Activated effector memory CD4-positive, alpha-beta T cell treated with anti-CD3 and anti-CD28 coated beads, Interleukin-2, amount 50 U/mL, for 16 hours (primary cell): ENCODE results near the gene HEXB.

ENCODE experiments used
- DNase-seq: peaks from one replicate; pipeline ENCODE4 v3.0.0-alpha.2; 2020

The HEXB gene

DNA sequence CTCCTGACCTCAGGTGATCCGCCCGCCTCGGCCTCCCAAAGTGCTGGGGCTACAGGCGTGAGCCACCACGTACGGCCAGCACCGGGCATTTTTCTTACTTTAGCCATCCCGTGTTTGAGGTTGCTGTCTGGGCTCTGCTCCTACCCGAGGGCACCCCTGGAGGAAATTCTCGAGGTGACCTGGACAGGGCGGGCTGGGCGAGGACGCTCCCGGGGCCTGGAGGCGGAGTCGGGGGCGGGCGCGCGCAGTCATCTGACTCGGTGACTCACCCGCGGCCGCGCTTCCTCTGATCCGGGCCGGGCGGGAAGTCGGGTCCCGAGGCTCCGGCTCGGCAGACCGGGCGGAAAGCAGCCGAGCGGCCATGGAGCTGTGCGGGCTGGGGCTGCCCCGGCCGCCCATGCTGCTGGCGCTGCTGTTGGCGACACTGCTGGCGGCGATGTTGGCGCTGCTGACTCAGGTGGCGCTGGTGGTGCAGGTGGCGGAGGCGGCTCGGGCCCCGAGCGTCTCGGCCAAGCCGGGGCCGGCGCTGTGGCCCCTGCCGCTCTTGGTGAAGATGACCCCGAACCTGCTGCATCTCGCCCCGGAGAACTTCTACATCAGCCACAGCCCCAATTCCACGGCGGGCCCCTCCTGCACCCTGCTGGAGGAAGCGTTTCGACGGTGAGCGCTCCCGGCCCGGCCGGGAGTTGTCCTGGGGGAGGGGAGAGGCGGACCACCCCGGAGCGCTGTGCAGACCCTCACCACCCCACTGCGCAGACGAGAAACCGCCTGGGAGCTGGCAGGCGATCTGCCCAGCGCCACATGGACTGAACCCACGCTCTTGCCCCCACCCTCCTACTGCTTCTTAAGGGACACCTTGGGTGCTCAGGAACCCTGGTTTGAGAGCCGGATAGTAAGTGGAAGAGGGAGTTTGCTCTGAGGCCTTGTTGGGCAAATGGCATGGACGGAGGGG is at the start of gene HEXB:
TSS of gene HEXB (plus strand) at position 334 of the 952 bp plus-strand sequence. CDS start at position 362, 28 bp downstream.
- peak; percentile 94 for DNase-seq

DNA sequence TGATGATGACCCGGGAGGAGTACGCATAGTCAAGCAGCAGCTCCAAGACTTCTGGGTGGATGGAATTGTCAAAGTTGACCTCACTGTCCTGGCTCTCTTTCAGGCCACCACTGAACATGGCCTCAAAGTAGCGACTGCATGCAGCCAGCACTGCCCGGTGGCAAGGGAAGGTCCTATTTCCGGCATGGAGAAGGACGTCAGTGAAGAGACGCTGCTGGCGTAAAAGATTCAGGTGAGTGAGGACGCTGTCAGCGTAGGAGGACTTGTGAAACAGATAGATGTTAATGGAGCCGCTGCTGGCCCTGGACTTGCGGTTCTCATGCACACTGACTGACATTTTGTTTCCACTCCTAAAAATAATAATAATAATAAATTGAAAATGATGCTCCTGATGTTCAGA is 48.9 kb upstream of the HEXB start:
- no peak for DNase-seq

DNA sequence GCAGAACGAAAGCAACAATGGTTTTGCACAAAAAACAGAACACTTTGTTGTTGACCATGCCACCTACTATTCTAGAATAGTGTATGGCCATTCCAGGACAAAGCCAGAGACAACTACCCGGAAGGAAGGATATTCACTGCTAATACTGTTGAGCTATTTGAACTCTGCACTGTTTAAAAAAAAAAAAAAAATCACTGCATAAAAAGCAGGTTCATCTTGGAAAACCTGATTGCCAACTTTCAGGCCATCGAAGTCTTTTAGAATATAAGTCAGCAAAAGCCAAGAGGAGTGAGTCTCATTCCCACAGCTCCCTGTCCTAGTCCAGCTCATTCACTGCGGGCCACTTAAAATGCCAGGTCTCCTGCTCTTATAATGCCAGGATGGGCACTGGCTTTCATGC is 48.5 kb upstream of the HEXB start:
- no peak for DNase-seq

DNA sequence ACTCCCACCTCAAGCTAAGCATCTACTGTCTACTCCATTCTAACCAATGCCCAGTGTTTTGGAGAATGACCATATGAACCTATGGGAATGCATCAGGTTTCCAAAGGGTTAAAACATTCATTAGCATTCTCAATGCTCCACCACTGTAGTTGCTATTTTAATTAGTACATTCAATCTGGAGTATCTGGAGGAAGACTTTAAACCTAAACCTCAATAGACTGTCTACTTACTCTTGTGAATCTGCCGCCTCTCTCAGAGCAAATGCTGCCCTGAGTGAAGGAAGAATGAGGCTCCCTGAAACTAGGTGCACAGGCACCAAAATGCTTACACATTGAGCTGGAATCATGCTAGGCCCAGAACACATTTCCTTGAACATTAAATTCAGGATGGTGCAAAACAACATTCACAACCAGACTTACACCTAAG is 46.5 kb upstream of the HEXB start:
- DNase-seq = no peak

DNA sequence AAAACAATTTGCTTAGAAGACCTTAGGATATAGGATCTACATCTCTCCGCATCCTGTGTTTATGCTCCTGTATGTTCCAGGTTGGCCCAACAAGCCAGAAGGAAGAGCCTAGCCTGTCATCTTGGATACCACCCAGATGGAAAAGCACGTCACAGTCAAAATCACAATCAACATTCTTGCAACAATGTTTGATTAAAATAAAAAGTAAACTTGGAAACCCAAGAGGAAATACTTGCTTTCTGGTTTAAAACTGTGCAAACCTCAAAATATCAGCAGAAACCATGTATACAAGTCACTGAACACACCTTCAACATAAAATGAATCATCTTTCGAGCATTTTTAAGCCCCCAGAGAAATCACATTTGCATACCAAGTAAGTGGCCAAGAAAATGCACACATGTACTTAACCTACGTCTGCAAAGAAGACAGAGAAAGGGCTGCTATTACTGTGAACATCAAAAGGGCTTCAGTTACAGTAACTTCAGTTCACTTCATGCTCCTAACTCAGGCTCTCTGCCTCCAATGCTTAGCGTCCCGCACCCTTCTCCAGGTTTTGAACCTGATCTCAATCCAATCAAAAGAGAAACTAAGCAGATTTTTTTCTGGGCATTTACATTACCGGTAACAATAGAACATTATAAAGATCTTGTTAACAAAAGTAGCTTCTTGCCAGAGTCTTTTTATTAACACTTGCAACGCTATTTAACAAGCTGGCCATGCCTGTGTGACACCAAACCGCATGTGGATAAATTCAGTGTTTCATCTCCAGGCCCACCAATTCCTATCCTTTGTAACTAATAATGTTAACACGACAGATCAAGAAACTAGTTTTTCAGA is 45.8 kb upstream of the HEXB start:
- no peak for DNase-seq

DNA sequence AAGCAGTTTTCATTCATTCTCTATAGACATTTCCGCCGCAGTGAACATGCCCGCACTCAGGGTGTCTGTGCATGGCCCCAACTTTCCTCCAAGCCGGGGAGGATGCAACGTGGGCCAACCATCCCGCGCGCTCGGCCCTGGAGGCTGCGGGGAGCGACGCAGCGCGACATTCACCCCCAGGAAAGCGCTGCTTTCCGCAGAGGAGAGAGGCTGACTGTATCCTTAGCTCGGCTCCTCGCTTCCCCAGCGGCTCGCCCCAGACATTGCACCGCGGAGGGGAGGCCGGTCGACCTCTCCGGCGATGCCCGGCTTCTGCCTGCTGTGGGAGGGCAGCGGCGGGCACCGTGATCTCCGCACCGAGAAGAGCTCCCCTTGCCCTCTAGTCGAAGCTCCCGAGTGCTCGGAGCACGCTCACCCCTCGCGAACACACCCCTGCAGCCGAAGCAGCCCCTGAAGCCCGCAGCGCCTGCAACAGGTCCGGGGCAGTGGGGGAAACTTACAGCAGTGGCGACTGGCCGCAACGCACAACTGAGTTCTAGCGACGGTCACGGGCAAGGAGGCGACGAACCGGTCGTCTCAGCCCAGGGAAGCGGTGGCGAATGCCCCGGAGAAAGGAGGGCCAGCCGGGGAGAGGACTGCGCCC is 45.1 kb upstream of the HEXB start:
- DNase-seq = peak; percentile 72

DNA sequence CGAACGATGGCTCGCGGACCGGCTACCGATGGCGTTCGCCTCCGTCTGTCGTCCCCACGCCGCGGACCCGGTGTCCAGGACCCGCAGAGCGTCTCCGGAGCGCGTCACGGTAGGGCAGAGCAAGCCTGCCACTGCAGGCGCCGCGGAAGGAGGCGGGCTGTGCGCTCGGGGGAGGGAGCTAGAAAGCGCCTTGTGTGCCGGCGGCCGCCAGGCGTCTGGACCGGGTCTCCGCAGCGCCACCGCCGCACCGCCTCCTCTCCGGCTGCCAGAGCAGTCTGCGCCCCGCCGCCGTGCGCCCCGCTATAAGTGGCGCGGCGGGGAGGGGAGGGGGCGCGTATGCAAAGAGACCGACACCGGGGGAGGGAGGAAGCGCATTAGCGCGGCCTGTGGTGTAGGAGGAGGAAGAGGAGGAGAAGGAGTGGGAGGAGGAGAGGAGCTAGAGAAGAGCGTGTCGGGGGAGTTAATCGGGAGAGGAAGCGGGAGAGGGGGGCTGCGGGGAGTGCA is 44.5 kb upstream of the HEXB start, which contains the start of gene ENC1:
TSS of gene ENC1 (minus strand) at position 279 of the 504 bp plus-strand sequence. CDS start 4,243 bp downstream, outside the sequence.
- DNase-seq = peak; percentile 89

DNA sequence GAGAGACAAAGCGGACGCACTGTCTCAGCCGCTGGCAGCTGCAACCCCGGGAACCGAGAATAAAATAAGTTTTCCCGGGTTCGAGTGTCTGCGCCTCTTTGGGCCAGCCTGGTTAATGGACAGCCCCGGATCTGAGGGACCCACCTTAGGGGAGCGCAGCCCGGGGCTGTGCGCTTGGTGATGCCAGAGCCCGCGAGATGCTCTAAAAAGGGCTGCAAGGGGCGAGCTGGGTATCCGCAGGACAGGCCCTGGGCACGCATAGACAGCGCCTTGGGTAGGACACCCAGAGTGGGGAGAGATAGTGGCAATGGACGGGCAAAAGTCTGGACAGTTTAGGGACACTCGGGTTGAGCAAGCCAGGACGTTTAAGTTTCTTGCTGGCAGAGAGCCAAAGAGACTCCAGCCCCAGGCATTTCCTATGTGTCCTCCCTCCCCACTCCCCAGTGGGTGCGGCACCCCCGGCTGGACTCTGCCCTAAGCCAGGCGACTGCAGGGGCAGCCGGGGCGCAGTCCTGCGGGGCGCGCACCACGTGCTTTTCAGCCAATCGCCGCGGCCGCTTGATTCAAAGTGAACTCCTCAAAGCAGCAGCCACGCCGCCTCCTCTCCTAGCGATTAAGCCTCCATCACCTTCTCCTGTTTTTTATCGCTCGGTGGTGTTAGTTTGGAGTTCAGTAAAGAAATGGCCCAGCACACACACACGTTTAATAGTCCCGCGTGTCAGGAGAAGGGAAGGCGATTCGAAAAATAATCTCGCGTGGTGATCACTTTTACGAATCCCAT is 43.9 kb upstream of the HEXB start:
- peak; percentile 70 for DNase-seq

DNA sequence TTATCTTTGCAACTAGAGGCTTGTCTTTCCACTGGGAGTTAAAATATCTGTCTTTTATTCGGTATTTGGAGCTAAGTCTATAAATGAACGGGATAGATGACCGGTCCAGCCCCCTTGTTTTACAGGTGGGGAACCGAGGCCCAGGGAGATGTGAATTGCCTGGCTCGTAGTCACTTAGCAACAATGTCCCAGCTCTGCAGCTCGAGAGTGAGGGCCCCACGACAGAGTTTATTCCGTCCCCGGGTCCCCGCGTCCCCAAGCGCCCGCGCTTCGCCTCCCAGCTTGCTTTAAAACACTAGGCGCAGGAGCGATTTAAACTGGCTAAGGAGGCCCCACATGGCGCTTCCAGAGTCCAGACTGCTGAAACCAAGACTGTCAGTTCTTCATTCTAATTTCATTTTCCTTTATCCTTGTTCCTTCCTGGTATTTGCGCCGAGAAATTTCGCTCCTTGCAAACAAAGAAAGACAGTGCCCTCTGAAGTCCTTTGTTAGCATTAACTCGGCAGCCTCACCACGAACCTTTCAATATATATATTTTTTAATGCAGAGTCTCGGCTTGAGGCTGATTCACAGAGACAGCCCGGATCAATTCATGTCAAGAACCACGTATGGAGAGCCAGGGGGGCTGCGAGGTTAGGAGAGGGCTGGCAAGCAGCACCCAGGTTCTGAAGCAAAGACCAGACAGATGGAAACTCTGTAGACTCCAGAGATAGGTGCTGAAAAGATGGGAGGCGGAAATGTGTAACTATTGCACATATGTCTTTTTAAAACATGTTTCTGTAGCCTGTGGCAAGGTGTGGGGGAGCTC is 43.1 kb upstream of the HEXB start:
- DNase-seq = peak; percentile 67

DNA sequence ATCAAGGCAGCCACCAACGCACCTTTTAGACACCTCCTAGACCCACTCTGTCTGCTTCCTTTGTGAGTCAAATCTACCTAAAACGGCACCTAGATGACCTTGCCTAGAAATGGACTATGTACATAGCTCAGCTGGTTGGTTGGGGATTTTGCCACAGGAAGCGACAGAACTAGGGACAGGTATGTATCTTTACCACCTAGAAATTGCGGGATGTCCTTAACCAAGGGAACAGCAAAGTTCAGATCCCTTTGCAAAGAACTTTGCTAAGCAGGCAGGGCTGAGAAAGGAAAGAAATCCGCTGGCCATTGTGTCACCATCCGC is 42.5 kb upstream of the HEXB start:
- DNase-seq = no peak

DNA sequence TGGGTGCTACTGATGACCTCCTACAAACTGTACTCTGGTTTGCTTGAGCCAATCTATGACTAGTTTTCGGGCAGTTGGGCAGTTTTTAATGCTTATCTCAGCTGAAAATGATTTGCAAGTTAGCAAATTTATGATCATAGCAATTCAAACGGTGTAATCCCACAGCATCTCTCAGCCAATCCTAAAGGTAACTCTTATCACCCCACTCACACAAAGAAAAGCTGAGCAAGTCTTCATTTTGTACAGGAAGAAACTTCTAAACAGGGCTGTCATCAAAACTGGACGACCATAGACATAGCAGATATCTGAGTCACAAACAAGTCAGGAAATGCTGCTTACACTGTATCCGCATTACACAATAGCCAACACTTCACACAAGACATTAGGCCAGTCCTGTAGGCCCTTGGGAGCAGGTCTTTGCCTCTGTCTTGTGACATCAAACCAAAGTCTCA is 41.9 kb upstream of the HEXB start:
- no peak for DNase-seq

DNA sequence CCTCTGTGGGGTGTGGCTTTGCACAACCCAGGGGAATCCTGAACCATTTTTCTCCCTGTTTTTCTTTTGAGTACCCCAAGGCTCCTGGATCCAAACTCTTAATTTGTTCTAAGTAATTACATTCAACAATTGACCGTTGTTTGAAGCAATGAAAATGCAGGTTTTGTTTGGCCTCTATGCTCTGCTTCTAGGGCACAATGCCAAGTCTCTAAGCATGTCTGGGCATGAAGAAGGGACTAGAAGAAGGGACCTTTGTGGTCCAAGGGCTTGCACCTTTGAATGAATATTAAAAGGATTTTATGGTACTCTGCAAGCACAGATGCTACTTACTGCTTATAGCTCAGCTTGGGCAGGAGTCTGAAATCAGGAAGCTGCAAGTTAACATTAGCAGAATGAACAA is 37.9 kb upstream of the HEXB start:
- DNase-seq = no peak

DNA sequence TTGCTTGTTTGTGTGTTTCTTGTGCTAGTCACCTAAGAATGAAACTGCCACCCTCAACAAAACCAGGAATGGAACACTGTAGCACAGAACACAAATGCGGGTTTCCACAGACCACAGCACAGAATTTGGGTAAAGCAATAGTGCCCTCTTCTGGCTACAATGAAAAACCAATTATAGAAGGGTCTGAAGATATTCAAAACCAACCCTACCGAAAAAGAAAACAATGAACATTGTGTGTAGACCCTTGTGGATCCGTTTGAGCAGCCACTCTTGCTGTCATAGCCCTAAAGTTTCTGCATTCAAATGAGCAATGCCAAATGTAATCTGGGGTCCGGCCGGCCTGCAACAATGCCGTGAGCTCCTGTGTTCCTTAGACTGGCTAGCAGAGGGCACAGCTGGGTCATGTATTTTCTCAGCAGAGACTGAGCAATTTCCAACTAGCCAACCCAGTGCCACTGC is 36.2 kb upstream of the HEXB start:
- DNase-seq = no peak

DNA sequence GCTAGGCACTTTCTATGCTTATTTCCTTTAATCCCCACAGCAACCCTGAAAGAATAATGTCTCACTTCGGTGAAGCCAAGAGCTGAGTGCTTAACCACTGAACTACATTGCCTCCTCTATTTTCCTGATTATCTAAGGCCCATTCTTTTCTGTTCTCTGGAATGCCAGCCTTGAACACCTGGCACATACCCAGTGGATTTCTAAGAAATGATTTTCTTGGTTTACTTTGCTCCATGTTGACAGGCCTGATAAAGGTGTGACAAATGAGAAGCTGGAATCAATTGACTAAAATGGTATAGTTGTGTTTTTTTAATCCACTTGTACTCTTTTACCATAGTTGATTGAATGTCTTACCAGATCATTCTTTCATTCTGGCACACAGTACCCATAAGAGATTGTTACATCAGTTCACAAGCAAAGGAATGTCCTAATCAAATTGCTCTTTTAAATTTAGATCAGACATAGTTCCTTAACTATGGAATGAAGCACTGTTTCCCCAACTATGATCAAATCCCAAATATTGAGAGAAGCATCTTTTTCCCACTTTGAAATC is 35.5 kb upstream of the HEXB start:
- no peak for DNase-seq

DNA sequence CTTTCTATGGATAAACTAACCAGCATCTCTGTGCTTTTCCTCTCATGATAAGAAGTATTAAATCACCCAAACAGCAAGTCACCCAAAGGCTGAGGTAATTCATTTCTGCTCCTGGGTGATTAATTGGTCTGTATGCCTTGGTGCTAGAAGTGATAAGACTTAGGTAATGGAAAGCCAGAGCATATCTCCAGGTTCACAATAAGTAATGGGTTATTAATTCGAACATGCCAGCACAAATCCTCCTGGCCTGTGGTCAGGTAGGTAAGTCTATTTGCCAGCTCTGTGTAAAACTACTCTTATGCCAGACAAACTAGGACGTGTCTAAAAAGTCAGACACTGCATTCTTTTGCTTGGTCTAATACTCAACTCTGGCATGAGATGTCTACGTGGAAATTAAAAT is 33.3 kb upstream of the HEXB start:
- no peak for DNase-seq

DNA sequence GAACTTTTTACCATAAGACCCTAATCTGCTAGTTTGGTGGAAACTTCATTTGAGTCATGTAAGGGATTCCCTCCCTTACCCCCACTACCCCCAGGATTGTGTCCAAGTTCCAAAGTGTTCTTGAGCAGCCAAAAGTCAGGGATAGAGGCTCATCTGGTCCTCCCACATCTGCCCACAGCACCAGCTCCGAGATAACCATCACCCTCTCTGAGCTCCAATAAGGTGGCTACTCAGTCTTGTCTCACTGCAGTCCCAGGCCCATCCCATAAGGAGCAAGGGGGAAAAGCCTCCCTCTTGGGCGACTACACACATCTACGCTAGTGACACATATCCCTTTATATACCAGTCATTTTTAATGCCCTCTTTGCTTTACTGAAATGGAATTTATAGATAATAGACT is 32.5 kb upstream of the HEXB start:
- no peak for DNase-seq

DNA sequence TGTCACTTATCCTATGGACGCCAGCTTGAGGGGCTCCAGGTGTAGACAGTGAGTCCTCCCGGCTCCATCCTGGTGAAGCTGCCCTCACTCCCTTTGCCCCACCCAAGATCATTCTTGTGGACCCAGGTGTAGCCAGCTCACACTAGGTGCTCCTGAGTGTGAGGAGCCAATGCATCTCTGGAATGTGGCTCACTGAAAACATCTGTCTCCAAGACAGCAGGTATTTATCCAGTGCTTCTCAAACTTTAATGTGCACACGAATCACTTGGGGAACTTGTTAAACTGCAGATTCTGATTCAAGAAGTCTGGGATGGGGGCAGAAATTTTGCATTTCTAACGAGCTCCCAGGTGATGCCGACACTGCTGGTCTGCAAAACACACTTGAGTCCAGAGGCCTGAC is 31.0 kb upstream of the HEXB start:
- DNase-seq = no peak

DNA sequence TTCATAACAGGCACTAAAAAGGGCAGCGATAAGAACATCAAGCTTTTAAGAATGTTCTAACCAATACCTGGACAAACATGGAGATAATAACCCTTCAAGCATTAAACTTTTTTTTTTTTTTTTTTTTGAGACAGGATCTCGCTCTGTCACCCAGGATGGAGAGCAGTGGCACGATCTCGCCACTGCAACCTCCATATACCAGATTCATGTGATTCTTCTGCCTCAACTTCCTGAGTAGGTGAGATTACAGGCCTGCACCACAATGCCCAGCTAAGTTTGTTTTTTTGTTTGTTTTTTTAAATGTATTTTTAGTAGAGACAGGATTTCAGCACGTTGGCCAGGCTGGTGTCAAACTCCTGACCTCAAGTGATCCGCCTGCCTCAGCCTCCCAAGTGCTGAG is 29.8 kb upstream of the HEXB start:
- no peak for DNase-seq

DNA sequence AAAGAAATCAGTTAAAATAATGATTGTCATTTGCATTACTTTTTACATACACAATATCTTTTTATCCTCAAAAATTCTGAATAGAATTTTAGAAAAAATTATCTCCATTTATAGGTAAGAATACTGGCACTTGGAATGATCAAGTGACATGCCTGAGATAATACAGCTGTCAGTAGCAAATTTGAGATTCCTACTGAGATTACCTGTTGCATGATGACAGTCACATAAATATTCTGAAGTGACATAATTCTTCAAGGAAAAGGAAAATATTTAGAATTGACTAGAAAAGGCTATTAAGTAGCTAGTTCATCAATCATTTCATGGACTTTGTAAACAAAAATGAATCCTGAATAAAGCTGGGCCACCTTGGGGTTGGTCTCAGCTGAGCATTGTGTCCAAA is 29.3 kb upstream of the HEXB start:
- DNase-seq = no peak

DNA sequence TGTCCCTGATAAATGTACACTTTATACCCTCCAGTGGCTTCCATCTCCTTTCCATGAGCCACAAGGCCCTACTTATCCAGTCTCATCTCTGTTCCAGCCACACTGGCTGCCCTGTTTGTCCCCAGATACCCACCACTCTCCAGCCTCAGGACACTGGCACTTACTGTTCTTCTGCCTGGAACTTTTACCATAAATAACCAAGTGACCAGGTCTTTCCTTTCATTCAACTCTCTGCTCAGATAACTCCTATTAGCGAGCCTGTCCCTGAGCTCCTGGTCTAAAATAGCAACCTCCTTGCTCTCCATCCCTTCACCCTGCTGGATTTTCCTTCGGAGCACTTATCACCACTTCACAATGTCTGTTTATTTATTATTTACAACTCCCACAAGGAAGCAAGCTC is 27.9 kb upstream of the HEXB start:
- no peak for DNase-seq

DNA sequence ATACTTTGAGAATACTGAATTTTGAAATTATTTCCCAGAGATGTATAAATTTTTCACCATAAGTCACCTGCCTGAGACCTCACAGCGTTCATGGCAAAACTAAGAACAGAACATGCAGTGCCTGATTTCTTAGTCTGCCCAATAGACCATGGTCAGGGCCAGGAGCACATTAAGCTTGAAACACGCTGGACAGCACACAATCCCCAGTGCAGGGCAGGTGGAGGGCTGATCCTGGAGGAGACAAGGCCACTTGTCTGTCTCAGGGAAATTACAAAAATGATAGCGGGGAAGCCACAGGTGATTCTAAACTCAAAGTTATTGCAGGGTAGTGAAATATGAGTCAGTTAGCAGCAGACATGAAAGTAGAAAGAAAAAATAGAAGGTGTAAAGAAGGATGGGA is 25.9 kb upstream of the HEXB start:
- no peak for DNase-seq
